PC-9 (cell line): Measurements from ENCODE around the gene MTCL1.

Source experiments
- EZH2 ChIP-seq: fragments of 200-600 bp; sonication (generic); IDR thresholded peaks from 2 replicates; pipeline ENCODE4 v1.8.0; 2017; ENCODE audit warnings: antibody characterized with exemption, low read depth
- TF ChIP-seq, protein P1 (sequence below): fragments of 200-600 bp; sonication (generic); conservative IDR thresholded peaks from 2 replicates; pipeline ENCODE4 v1.6.1; 2017; ENCODE audit warnings: mixed run types, antibody characterized with exemption, mild to moderate bottlenecking, moderate library complexity

DNA sequence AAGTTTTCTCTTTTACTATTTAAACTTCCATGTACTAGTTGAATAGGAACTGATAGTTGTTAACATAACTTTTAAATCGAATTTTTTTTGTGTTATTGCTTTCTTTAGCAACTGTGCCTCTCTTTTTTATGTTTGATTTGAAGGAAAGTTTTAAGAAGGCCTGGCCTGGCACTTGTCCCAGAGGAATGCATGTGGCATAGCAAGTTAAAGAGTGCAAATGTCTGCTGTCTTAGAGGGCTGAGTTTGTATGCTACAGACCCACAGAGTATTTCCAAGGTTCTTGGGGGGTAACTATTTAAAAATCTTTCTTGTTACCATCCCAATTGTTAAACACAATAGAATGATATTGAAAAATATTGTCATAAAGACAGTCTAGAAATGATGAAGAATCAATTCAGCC, 47.0 kb downstream of the MTCL1 start:
- TF ChIP-seq, protein P1, sequence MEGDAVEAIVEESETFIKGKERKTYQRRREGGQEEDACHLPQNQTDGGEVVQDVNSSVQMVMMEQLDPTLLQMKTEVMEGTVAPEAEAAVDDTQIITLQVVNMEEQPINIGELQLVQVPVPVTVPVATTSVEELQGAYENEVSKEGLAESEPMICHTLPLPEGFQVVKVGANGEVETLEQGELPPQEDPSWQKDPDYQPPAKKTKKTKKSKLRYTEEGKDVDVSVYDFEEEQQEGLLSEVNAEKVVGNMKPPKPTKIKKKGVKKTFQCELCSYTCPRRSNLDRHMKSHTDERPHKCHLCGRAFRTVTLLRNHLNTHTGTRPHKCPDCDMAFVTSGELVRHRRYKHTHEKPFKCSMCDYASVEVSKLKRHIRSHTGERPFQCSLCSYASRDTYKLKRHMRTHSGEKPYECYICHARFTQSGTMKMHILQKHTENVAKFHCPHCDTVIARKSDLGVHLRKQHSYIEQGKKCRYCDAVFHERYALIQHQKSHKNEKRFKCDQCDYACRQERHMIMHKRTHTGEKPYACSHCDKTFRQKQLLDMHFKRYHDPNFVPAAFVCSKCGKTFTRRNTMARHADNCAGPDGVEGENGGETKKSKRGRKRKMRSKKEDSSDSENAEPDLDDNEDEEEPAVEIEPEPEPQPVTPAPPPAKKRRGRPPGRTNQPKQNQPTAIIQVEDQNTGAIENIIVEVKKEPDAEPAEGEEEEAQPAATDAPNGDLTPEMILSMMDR, result no peak
- TF ChIP-seq EZH2, result no peak
